Activated CD8-positive, alpha-beta T cell treated with anti-CD3 and anti-CD28 coated beads for 36 hours (primary cell): ENCODE measurements around the gene ZNF830. TPM values are rescaled to one million over a fixed set of nuclear protein-coding genes. Genes with fewer than 3 reads are reported as not detected.
A peak's percentile ranks its signal among the peaks of the same experiment; 100 is the strongest.

Source experiments
- ATAC-seq: fragments of 200-7000 bp; cut with Tn5 transposase; one replicate; pipeline ENCODE4 v1.10.0; 2021; ENCODE audit warnings: mild to moderate bottlenecking, moderate library complexity
- CTCF ChIA-PET: fragments of 350-600 bp; sonication (Branson Sonifier 250); formaldehyde crosslinking; loops from one replicate; lab custom pipeline; 2021; ENCODE audit warnings: antibody characterized with exemption; lab: Charles Lee
- POLR2A ChIA-PET: fragments of 350-600 bp; sonication (Branson Sonifier 250); formaldehyde crosslinking; loops from one replicate; lab custom pipeline; 2021; ENCODE audit warnings: antibody characterized with exemption; lab: Charles Lee
- DNase-seq: peaks from one replicate; pipeline ENCODE4 v3.0.0-alpha.2; 2020
- H3K27ac Mint-ChIP-seq: one replicate; pipeline ENCODE4 v1.8.0; 2021; ENCODE audit warnings: mild to moderate bottlenecking, mixed read lengths
- H3K27me3 Mint-ChIP-seq: one replicate; pipeline ENCODE4 v1.8.0; 2021; ENCODE audit warnings: mixed read lengths
- H3K36me3 Mint-ChIP-seq: one replicate; pipeline ENCODE4 v1.8.0; 2021; ENCODE audit warnings: low read depth, mixed read lengths
- H3K4me1 Mint-ChIP-seq: one replicate; pipeline ENCODE4 v1.8.0; 2021; ENCODE audit warnings: low read depth, mixed read lengths
- H3K4me3 Mint-ChIP-seq: one replicate; pipeline ENCODE4 v1.8.0; 2021; ENCODE audit warnings: mild to moderate bottlenecking, moderate library complexity, mixed read lengths
- H3K9me3 Mint-ChIP-seq: one replicate; pipeline ENCODE4 v1.8.0; 2021; ENCODE audit warnings: mixed read lengths
- intact Hi-C: fragments of 100-400 bp; cut with micrococcal nuclease; formaldehyde crosslinking; loops from one replicate; pipeline ENCODE4 v1.10.0; 2022
- total RNA-seq, 2 experiments: library from RNA; stranded (reverse); gene quantifications; one replicate each; pipeline ENCODE4 v1.2.3, GENCODE V29; 2021
- TF ChIP-seq, protein P1 (sequence below): fragments of 200-600 bp; IDR thresholded peaks from one replicate; pipeline ENCODE4 v1.8.0; 2022; ENCODE audit warnings: antibody characterized with exemption, mild to moderate bottlenecking

The ZNF830 gene
- total RNA-seq: 10 to 100 TPM; 18.8 to 22.5 TPM

DNA sequence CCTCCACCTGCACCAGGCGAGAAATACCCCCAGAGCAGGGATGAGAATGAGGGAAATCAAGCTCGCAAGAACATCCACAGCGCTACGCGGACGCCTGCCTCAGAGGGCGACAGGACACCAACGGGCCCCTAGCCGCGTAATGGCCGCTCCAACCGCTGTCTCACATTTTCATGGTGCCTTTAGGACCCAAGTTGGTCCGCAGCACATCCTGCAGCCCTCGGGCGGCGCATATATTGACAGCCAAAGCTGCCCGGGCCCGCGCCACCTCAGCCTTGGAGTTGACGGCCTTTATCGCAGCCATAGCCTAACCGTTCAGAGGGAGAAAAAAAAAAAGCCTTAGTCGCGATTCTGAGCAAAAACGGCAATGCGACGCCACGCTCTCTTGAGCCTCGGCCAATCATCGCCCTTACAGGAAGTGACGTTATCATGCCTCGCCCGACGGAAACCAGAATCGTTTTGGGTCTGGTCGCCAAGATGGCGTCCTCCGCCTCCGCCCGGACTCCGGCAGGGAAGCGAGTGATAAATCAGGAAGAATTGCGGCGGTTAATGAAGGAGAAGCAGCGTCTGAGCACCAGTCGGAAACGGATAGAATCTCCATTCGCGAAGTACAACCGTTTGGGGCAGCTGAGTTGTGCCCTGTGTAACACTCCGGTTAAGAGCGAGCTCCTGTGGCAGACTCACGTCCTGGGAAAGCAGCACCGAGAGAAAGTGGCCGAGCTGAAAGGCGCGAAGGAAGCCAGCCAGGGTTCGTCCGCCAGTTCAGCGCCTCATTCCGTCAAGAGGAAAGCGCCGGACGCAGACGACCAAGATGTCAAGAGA, at the start of gene ZNF830, which contains the start of gene CCT6B:
TSS of gene ZNF830 (plus strand) at position 448 of the 819 bp plus-strand sequence. CDS start at position 475, 27 bp downstream.
TSS of gene CCT6B (minus strand) at position 368 of the 819 bp plus-strand sequence. CDS start at position 301, 67 bp downstream.
- ATAC-seq (peak; percentile 91), DNase-seq (peak; percentile 96)
- Mint-ChIP-seq H3K4me3 (peak within 1 kb of the TSS; percentile 99), H3K27ac (peak within 1 kb of the TSS; percentile 100), H3K36me3 (peaks cover 26% of the 10 kb centered on the region), H3K27me3 (peaks cover 4% of the 10 kb centered on the region), H3K9me3 (no peaks in the 10 kb centered on the region), H3K4me1 (peaks cover 21% of the 10 kb centered on the region)
- intact Hi-C loops: loop anchor here (1.0 kb wide), 1 partner anchor 20 kb away; no protein-coding TSS in a partner anchor
- CTCF ChIA-PET: interaction anchor here (1.2 to 2.0 kb wide), 2 partner anchors 13 to 129 kb away, joined by 3 to 5 read pairs; no protein-coding TSS in a partner anchor
- POLR2A ChIA-PET: interaction anchor here (0.7 to 6.8 kb wide), 11 partner anchors 10 to 161 kb away, joined by 3 to 51 read pairs (median 3); partner anchors contain the start of gene LIG3
- TF ChIP-seq, protein P1, sequence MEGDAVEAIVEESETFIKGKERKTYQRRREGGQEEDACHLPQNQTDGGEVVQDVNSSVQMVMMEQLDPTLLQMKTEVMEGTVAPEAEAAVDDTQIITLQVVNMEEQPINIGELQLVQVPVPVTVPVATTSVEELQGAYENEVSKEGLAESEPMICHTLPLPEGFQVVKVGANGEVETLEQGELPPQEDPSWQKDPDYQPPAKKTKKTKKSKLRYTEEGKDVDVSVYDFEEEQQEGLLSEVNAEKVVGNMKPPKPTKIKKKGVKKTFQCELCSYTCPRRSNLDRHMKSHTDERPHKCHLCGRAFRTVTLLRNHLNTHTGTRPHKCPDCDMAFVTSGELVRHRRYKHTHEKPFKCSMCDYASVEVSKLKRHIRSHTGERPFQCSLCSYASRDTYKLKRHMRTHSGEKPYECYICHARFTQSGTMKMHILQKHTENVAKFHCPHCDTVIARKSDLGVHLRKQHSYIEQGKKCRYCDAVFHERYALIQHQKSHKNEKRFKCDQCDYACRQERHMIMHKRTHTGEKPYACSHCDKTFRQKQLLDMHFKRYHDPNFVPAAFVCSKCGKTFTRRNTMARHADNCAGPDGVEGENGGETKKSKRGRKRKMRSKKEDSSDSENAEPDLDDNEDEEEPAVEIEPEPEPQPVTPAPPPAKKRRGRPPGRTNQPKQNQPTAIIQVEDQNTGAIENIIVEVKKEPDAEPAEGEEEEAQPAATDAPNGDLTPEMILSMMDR: no peak

DNA sequence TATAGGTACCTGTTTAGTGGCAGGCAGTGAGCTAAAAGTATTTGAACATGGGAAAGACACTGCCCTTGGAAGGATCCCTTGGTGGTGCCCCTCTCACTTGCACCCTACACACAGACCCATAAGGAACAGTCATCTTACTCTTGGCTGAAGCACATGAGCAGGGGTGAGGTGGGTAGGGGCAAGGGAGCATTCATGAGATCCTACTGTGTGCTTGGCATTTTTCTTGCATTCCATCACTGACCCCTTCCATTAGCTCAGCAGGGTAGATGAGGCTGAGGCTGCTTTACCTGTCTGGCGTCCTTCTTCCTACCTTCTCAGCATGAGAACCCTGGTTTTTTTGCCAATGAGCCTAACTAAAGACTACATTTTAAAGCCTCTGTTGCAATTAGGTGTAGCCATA, 48.3 kb upstream of the ZNF830 start:
- CTCF ChIA-PET: no interaction called here
- no peaks in the 10 kb centered on the region for H3K4me1 Mint-ChIP-seq
- TF ChIP-seq, protein P1: no peak

DNA sequence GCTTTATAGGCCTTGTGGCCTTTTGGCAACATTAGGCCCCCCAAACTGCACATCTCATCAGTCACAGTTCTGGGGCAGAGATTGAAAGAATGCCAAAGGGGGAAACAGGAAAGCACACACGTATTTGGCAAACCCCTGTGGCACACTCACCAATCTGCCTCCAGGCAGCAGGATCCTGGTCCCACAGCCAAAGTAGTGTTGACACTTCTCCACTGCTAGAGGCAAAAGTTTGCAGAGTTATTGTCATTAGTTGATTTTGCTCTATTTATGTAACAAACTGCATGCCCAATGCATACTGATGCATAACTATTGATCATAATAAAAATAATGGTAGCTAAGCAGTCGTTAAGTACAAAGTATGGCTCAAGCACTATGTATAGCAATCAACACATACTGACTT, 45.2 kb upstream of the ZNF830 start:
- H3K27me3 Mint-ChIP-seq: no peaks in the 10 kb centered on the region
- H3K36me3 Mint-ChIP-seq: no peaks in the 10 kb centered on the region
- H3K9me3 Mint-ChIP-seq: no peaks in the 10 kb centered on the region
- ATAC-seq (no peak), DNase-seq (no peak)
- TF ChIP-seq, protein P1: no peak
- intact Hi-C loops: no loop called here
- ChIA-PET POLR2A (no interaction called here), CTCF (no interaction called here)
- no peak overlapping the region for H3K4me3 Mint-ChIP-seq
- no peak overlapping the region for H3K27ac Mint-ChIP-seq
- H3K4me1 Mint-ChIP-seq: no peaks in the 10 kb centered on the region

More for the DNA sequence above, 48.3 kb upstream of the ZNF830 start:
- ATAC-seq (no peak), DNase-seq (no peak)
- POLR2A ChIA-PET: interaction anchor here (0.8 kb wide), 1 partner anchor 21 kb away, joined by 3 read pairs; no protein-coding TSS in a partner anchor
- intact Hi-C loops: no loop called here
- Mint-ChIP-seq H3K27ac (no peak overlapping the region), H3K4me3 (no peak overlapping the region), H3K27me3 (no peaks in the 10 kb centered on the region), H3K36me3 (no peaks in the 10 kb centered on the region), H3K9me3 (no peaks in the 10 kb centered on the region)

- ChIA-PET POLR2A (no interaction called here), CTCF (no interaction called here)
- Mint-ChIP-seq H3K27me3 (no peaks in the 10 kb centered on the region), H3K36me3 (no peaks in the 10 kb centered on the region), H3K27ac (no peak overlapping the region), H3K9me3 (no peaks in the 10 kb centered on the region), H3K4me1 (no peaks in the 10 kb centered on the region), H3K4me3 (no peak overlapping the region)
- ATAC-seq: no peak
- TF ChIP-seq, protein P1: no peak
- intact Hi-C loops: no loop called here
- DNase-seq: no peak
Observed at GRCh38 chr17:34917381-34917780, 44.0 kb upstream of the ZNF830 start.

DNA sequence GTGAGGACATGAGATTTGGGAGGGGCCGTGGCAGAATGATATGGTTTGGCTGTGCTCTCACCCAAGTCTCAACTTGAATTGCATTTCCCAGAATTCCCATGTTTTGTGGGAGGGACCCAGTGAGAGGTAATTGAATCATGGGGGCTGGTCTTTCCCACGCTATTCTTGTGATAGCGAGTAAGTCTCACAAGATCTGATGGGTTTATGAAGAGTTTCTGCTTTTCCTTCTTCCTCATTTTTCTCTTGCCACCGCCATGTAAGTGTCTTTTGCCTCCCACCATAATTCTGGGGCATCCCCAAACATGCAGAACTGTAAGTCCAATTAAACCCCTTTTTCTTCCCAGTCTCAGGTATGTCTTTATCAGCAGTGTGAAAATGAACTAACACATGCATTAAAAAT, 40.7 kb upstream of the ZNF830 start:
- TF ChIP-seq, protein P1: no peak
- CTCF ChIA-PET: no interaction called here
- no peak overlapping the region for H3K4me3 Mint-ChIP-seq
- DNase-seq: no peak
- no peaks in the 10 kb centered on the region for H3K9me3 Mint-ChIP-seq
- H3K36me3 Mint-ChIP-seq: no peaks in the 10 kb centered on the region
- no peak overlapping the region for H3K27ac Mint-ChIP-seq
- no peaks in the 10 kb centered on the region for H3K27me3 Mint-ChIP-seq
- POLR2A ChIA-PET: no interaction called here
- intact Hi-C loops: no loop called here
- H3K4me1 Mint-ChIP-seq: no peaks in the 10 kb centered on the region
- no peak for ATAC-seq
